GM23338 (cell line): ENCODE data around the gene THRB. TPM values are rescaled to one million over a fixed set of nuclear protein-coding genes. Genes with fewer than 3 reads are reported as not detected.

ENCODE experiments used
- ATAC-seq: fragments of 200-7000 bp; cut with Tn5 transposase; 3 replicates; pipeline ENCODE4 v1.9.1; 2020
- DNase-seq: peaks from one replicate; pipeline ENCODE4 v3.0.0-alpha.2; 2015; ENCODE audit warnings: low spot score
- H2AFZ ChIP-seq: fragments of 200-600 bp; sonication (generic); 2 replicates; pipeline ENCODE4 v1.8.0; 2016; ENCODE audit warnings: antibody characterized with exemption, mild to moderate bottlenecking, moderate library complexity
- H3F3A ChIP-seq: fragments of 200-600 bp; sonication (generic); replicated peaks from 2 replicates; pipeline ENCODE4 v1.8.0; 2017; ENCODE audit warnings: antibody characterized with exemption, mixed run types, low read depth
- H3K27ac ChIP-seq: fragments of 200-600 bp; sonication (generic); 2 replicates; pipeline ENCODE4 v1.6.1; 2016; ENCODE audit warnings: low read depth
- H3K27me3 ChIP-seq: fragments of 200-600 bp; sonication (generic); 2 replicates; pipeline ENCODE4 v1.8.0; 2016; ENCODE audit warnings: mild to moderate bottlenecking, mixed run types, moderate library complexity; ENCODE audit not compliant: insufficient read depth
- H3K36me3 ChIP-seq: fragments of 200-600 bp; sonication (generic); 2 replicates; pipeline ENCODE4 v1.8.0; 2016; ENCODE audit warnings: mild to moderate bottlenecking; ENCODE audit not compliant: insufficient read depth
- H3K4me1 ChIP-seq: fragments of 200-600 bp; sonication (generic); 2 replicates; pipeline ENCODE4 v1.8.0; 2016; ENCODE audit warnings: mild to moderate bottlenecking, moderate library complexity; ENCODE audit not compliant: insufficient read depth
- H3K4me2 ChIP-seq: fragments of 200-600 bp; sonication (generic); 2 replicates; pipeline ENCODE4 v1.7.1; 2017; ENCODE audit warnings: mixed run types
- H3K4me3 ChIP-seq: fragments of 200-600 bp; sonication (generic); 2 replicates; pipeline ENCODE4 v1.6.1; 2016; ENCODE audit warnings: mixed run types
- H3K79me2 ChIP-seq: fragments of 200-600 bp; sonication (generic); replicated peaks from 2 replicates; pipeline ENCODE4 v1.8.0; 2017; ENCODE audit warnings: mild to moderate bottlenecking; ENCODE audit not compliant: insufficient read depth
- H3K9me2 ChIP-seq: fragments of 200-600 bp; sonication (generic); 2 replicates; pipeline ENCODE4 v1.8.0; 2017; ENCODE audit not compliant: insufficient read depth
- H4K20me1 ChIP-seq: fragments of 200-600 bp; sonication (generic); replicated peaks from 2 replicates; pipeline ENCODE4 v1.8.0; 2017; ENCODE audit warnings: mild to moderate bottlenecking; ENCODE audit not compliant: insufficient read depth
- H3K27ac Mint-ChIP-seq: 2 replicates; pipeline ENCODE4 v1.8.0; 2020; ENCODE audit warnings: inconsistent platforms, mild to moderate bottlenecking, moderate library complexity, mixed read lengths
- H3K27me3 Mint-ChIP-seq: 3 replicates; pipeline ENCODE4 v1.8.0; 2022; ENCODE audit warnings: low read depth, mild to moderate bottlenecking, moderate library complexity, mixed read lengths, inconsistent platforms; ENCODE audit not compliant: insufficient read depth, poor library complexity
- H3K36me3 Mint-ChIP-seq: 3 replicates; pipeline ENCODE4 v1.8.0; 2021; ENCODE audit warnings: low read depth, mild to moderate bottlenecking, inconsistent platforms, moderate library complexity, mixed read lengths
- H3K4me1 Mint-ChIP-seq: 3 replicates; pipeline ENCODE4 v1.8.0; 2020; ENCODE audit warnings: mild to moderate bottlenecking, inconsistent platforms, mixed read lengths
- H3K4me3 Mint-ChIP-seq: 3 replicates; pipeline ENCODE4 v1.8.0; 2021; ENCODE audit warnings: moderate library complexity, mild to moderate bottlenecking, inconsistent platforms, mixed read lengths
- H3K9me3 Mint-ChIP-seq: 3 replicates; pipeline ENCODE4 v1.8.0; 2020; ENCODE audit warnings: moderate library complexity, mild to moderate bottlenecking, inconsistent platforms, mixed read lengths
- CREB1 ChIP-seq: fragments of 250-450 bp; sonication (Bioruptor Pico); IDR thresholded peaks from 2 replicates; pipeline ENCODE4 v1.5.0; 2020; ENCODE audit warnings: low read depth, mild to moderate bottlenecking, moderate library complexity
- ETS1 ChIP-seq: IDR thresholded peaks from 2 replicates; pipeline ENCODE4 v1.6.1; 2016; ENCODE audit warnings: antibody characterized with exemption
- EZH2 ChIP-seq: fragments of 200-600 bp; sonication (generic); IDR thresholded peaks from one replicate; pipeline ENCODE4 v1.8.0; 2017; ENCODE audit warnings: antibody characterized with exemption, mild to moderate bottlenecking, low read depth; ENCODE audit not compliant: unreplicated experiment
- EZH2phosphoT487 ChIP-seq: fragments of 200-600 bp; sonication (generic); IDR thresholded peaks from one replicate; pipeline ENCODE4 v1.8.1; 2018; ENCODE audit warnings: antibody characterized with exemption; ENCODE audit not compliant: unreplicated experiment
- JUNB ChIP-seq: IDR thresholded peaks from one replicate; pipeline ENCODE4 v1.6.1; 2016; ENCODE audit warnings: antibody characterized with exemption; ENCODE audit not compliant: unreplicated experiment
- NANOG ChIP-seq: IDR thresholded peaks from 2 replicates; pipeline ENCODE4 v1.6.1; 2016; ENCODE audit warnings: antibody characterized with exemption, borderline replicate concordance
- POLR2AphosphoS5 ChIP-seq: IDR thresholded peaks from 2 replicates; pipeline ENCODE4 v1.6.1; 2016; ENCODE audit warnings: antibody characterized with exemption, low read depth
- REST ChIP-seq: IDR thresholded peaks from one replicate; pipeline ENCODE4 v1.6.1; 2018; ENCODE audit warnings: antibody characterized with exemption; ENCODE audit not compliant: unreplicated experiment
- STAT1 ChIP-seq: IDR thresholded peaks from one replicate; pipeline ENCODE4 v1.6.1; 2016; ENCODE audit warnings: antibody characterized with exemption; ENCODE audit not compliant: unreplicated experiment
- ZNF114 ChIP-seq: fragments of 250-450 bp; sonication (Bioruptor Pico); IDR thresholded peaks from 2 replicates; pipeline ENCODE4 v1.5.0; 2020; ENCODE audit warnings: mild to moderate bottlenecking, moderate library complexity
- ZNF331 ChIP-seq: fragments of 250-450 bp; sonication (Bioruptor Pico); IDR thresholded peaks from 2 replicates; pipeline ENCODE4 v1.5.0; 2020; ENCODE audit warnings: low read depth, mild to moderate bottlenecking, moderate library complexity
- polyA plus RNA-seq: library from polyadenylated mRNA; unstranded; fragments of >200 nt; fragmentation: Nextera tagmentation; extraction: Ambion mirVana; gene quantifications from 2 replicates; pipeline ENCODE4 v1.2.1, GENCODE V29; 2016
- total RNA-seq: library from RNA; depleted of rRNA; stranded (reverse); fragments of >200 nt; shearing (Covaris generic); gene quantifications from 2 replicates; pipeline ENCODE4 v1.2.3, GENCODE V29; 2014
- TF ChIP-seq, protein P1 (sequence below): fragments of 250-450 bp; sonication (Bioruptor Pico); IDR thresholded peaks from 2 replicates; pipeline ENCODE4 v1.5.0; 2020; ENCODE audit warnings: mild to moderate bottlenecking, moderate library complexity
- TF ChIP-seq, protein P2 (sequence below), 2 experiments: fragments of 200-600 bp in 1 of 2; sonication (generic) in 1 of 2; conservative IDR thresholded peaks; 2 replicates each; pipeline versions ENCODE4 v1.5.1 to v1.6.1; 2016 to 2017; ENCODE audit warnings: antibody characterized with exemption in 2 of 2, low read depth in 2 of 2, mild to moderate bottlenecking in 2 of 2, moderate library complexity in 1 of 2

THRB gene
- total and polyA plus RNA-seq, 2 experiments from 2014 or later = 1.7 to 3.2 TPM

DNA sequence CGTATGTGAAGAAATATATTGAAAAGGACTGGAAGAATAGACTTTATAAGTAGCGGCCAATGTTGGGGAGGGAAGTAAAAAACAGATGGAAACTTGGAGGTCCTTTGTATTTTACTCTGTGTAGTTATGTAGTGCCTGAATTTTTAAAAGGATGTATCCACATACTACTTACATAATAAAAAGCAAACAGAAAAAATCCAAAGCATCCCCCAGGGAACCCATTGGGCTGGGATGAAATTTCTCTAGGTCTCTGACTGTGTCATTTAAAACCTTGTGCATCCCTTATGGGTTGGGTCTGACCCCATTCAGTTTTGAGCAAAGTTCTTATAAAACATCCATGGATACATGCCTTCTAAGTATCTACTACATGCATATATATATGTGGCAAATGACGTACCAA is 408.4 kb downstream of the THRB start:
- H3K9me2 ChIP-seq = 0 out of 2 replicates have a peak, but pooled peaks cover 5% of the 10 kb centered on the region
- no peak for TF ChIP-seq STAT1
- TF ChIP-seq, protein P1, sequence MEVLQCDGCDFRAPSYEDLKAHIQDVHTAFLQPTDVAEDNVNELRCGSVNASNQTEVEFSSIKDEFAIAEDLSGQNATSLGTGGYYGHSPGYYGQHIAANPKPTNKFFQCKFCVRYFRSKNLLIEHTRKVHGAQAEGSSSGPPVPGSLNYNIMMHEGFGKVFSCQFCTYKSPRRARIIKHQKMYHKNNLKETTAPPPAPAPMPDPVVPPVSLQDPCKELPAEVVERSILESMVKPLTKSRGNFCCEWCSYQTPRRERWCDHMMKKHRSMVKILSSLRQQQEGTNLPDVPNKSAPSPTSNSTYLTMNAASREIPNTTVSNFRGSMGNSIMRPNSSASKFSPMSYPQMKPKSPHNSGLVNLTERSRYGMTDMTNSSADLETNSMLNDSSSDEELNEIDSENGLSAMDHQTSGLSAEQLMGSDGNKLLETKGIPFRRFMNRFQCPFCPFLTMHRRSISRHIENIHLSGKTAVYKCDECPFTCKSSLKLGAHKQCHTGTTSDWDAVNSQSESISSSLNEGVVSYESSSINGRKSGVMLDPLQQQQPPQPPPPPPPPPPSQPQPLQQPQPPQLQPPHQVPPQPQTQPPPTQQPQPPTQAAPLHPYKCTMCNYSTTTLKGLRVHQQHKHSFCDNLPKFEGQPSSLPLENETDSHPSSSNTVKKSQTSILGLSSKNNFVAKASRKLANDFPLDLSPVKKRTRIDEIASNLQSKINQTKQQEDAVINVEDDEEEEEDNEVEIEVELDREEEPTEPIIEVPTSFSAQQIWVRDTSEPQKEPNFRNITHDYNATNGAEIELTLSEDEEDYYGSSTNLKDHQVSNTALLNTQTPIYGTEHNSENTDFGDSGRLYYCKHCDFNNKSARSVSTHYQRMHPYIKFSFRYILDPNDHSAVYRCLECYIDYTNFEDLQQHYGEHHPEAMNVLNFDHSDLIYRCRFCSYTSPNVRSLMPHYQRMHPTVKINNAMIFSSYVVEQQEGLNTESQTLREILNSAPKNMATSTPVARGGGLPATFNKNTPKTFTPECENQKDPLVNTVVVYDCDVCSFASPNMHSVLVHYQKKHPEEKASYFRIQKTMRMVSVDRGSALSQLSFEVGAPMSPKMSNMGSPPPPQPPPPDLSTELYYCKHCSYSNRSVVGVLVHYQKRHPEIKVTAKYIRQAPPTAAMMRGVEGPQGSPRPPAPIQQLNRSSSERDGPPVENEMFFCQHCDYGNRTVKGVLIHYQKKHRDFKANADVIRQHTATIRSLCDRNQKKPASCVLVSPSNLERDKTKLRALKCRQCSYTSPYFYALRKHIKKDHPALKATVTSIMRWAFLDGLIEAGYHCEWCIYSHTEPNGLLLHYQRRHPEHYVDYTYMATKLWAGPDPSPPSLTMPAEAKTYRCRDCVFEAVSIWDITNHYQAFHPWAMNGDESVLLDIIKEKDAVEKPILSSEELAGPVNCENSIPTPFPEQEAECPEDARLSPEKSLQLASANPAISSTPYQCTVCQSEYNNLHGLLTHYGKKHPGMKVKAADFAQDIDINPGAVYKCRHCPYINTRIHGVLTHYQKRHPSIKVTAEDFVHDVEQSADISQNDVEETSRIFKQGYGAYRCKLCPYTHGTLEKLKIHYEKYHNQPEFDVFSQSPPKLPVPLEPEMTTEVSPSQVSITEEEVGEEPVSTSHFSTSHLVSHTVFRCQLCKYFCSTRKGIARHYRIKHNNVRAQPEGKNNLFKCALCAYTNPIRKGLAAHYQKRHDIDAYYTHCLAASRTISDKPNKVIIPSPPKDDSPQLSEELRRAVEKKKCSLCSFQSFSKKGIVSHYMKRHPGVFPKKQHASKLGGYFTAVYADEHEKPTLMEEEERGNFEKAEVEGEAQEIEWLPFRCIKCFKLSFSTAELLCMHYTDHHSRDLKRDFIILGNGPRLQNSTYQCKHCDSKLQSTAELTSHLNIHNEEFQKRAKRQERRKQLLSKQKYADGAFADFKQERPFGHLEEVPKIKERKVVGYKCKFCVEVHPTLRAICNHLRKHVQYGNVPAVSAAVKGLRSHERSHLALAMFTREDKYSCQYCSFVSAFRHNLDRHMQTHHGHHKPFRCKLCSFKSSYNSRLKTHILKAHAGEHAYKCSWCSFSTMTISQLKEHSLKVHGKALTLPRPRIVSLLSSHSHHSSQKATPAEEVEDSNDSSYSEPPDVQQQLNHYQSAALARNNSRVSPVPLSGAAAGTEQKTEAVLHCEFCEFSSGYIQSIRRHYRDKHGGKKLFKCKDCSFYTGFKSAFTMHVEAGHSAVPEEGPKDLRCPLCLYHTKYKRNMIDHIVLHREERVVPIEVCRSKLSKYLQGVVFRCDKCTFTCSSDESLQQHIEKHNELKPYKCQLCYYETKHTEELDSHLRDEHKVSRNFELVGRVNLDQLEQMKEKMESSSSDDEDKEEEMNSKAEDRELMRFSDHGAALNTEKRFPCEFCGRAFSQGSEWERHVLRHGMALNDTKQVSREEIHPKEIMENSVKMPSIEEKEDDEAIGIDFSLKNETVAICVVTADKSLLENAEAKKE (CRISPR knock-in tag) = no peak
- no peak for TF ChIP-seq POLR2AphosphoS5
- no peak for TF ChIP-seq ZNF331 (CRISPR knock-in tag)
- TF ChIP-seq ZNF114 = no peak
- TF ChIP-seq JUNB = no peak
- no peak for TF ChIP-seq EZH2phosphoT487
- no peak for TF ChIP-seq REST
- no peak for TF ChIP-seq EZH2
- TF ChIP-seq, protein P2, sequence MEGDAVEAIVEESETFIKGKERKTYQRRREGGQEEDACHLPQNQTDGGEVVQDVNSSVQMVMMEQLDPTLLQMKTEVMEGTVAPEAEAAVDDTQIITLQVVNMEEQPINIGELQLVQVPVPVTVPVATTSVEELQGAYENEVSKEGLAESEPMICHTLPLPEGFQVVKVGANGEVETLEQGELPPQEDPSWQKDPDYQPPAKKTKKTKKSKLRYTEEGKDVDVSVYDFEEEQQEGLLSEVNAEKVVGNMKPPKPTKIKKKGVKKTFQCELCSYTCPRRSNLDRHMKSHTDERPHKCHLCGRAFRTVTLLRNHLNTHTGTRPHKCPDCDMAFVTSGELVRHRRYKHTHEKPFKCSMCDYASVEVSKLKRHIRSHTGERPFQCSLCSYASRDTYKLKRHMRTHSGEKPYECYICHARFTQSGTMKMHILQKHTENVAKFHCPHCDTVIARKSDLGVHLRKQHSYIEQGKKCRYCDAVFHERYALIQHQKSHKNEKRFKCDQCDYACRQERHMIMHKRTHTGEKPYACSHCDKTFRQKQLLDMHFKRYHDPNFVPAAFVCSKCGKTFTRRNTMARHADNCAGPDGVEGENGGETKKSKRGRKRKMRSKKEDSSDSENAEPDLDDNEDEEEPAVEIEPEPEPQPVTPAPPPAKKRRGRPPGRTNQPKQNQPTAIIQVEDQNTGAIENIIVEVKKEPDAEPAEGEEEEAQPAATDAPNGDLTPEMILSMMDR (conservative IDR thresholded peaks at IDR 0.05; ENCODE audit: low read depth in 2 of 2) = no peak
- no peak for TF ChIP-seq ETS1
- TF ChIP-seq CREB1 (CRISPR knock-in tag) = no peak
- no peak for TF ChIP-seq NANOG
- H3K79me2 ChIP-seq = no peaks in the 10 kb centered on the region
- Mint-ChIP-seq H3K4me1 (no peaks in the 10 kb centered on the region), H3K4me3 (no peak overlapping the region), H3K9me3 (peaks cover 7% of the 10 kb centered on the region; the same call in 2 of the 3 replicates), H3K27me3 (no peaks in the 10 kb centered on the region), H3K27ac (no peak overlapping the region), H3K36me3 (peaks cover 3% of the 10 kb centered on the region; the same call in 1 of the 3 replicates)
- no peaks in the 10 kb centered on the region for H4K20me1 ChIP-seq
- ATAC-seq (no peak), DNase-seq (no peak)
- no peaks in the 10 kb centered on the region for H3K4me1 ChIP-seq
- no peaks in the 10 kb centered on the region for H3F3A ChIP-seq
- H3K4me2 ChIP-seq = no peak overlapping the region
- H3K27ac ChIP-seq = no peak overlapping the region
- no peaks in the 10 kb centered on the region for H3K36me3 ChIP-seq
- no peak overlapping the region for H2AFZ ChIP-seq
- H3K4me3 ChIP-seq = no peak overlapping the region
- H3K27me3 ChIP-seq = no peaks in the 10 kb centered on the region
